HG02938 (cell line): ENCODE results near the gene MRPL34.
A peak's percentile ranks its signal among the peaks of the same experiment; 100 is the strongest.
"Not testable (repeated sequence)": the region's sequence is repeated elsewhere in the genome, so short reads cannot be mapped to it uniquely, and the experiment has no call there.

ENCODE experiments used
- ATAC-seq: cut with Tn5 transposase; IDR thresholded peaks from one replicate; pipeline ENCODE4 v1.9.1; 2021; ENCODE audit warnings: mild to moderate bottlenecking, moderate library complexity; ENCODE audit not compliant: unreplicated experiment

MRPL34 gene

GRCh38 chr19:17305517-17306284 lies at the start of gene MRPL34:
MRPL34 (plus strand) TSS chr19:17305872; CDS start chr19:17305893, 21 bp downstream.
- peak; percentile 57 for ATAC-seq

GRCh38 chr19:17256130-17256529 lies 49.5 kb upstream of the MRPL34 start:
- no peak for ATAC-seq

- ATAC-seq, result no peak
Observed at GRCh38 chr19:17259118-17259780, 46.4 kb upstream of the MRPL34 start.

- no peak for ATAC-seq
Observed at GRCh38 chr19:17259934-17260333, 45.7 kb upstream of the MRPL34 start.

GRCh38 chr19:17260842-17261325 lies 44.8 kb upstream of the MRPL34 start:
- ATAC-seq, result peak; percentile 75

GRCh38 chr19:17262557-17262956 lies 43.1 kb upstream of the MRPL34 start:
- no peak for ATAC-seq

GRCh38 chr19:17263712-17264640 lies 41.7 kb upstream of the MRPL34 start:
- ATAC-seq, result no peak

GRCh38 chr19:17264641-17264979 lies 41.1 kb upstream of the MRPL34 start, which contains the start of gene USHBP1:
USHBP1 (minus strand) TSS chr19:17264745; CDS start chr19:17264299, 446 bp downstream.
- no peak for ATAC-seq

- no peak for ATAC-seq
Observed at GRCh38 chr19:17266026-17266425, 39.6 kb upstream of the MRPL34 start.

GRCh38 chr19:17266589-17266974 lies 39.1 kb upstream of the MRPL34 start:
- ATAC-seq, result peak; percentile 16

- ATAC-seq, result peak; percentile 89
Observed at GRCh38 chr19:17266975-17267788, 38.5 kb upstream of the MRPL34 start, which contains the start of gene BABAM1. BABAM1 (plus strand) TSS chr19:17267443; CDS start chr19:17268807, 1,364 bp downstream.

GRCh38 chr19:17268754-17269153 lies 36.9 kb upstream of the MRPL34 start:
- ATAC-seq, result no peak

GRCh38 chr19:17274892-17275291 lies 30.8 kb upstream of the MRPL34 start:
- not testable (repeated sequence) for ATAC-seq

- ATAC-seq, result no peak
Observed at GRCh38 chr19:17275441-17276175, 30.1 kb upstream of the MRPL34 start.

- ATAC-seq, result no peak
Observed at GRCh38 chr19:17279436-17279835, 26.2 kb upstream of the MRPL34 start.

- ATAC-seq, result no peak
Observed at GRCh38 chr19:17281391-17282304, 24.0 kb upstream of the MRPL34 start, which contains the start of gene ANKLE1. ANKLE1 (plus strand) TSS chr19:17281901; CDS start chr19:17281921, 20 bp downstream.

- ATAC-seq, result peak; percentile 57
Observed at GRCh38 chr19:17282488-17283125, 23.1 kb upstream of the MRPL34 start.

GRCh38 chr19:17283504-17283996 lies 22.1 kb upstream of the MRPL34 start:
- no peak for ATAC-seq
